HepG2 (cell line): ENCODE data around the gene HCFC1R1. TPM values are rescaled to one million over a fixed set of nuclear protein-coding genes. Genes with fewer than 3 reads are reported as not detected.

Experiments
- AGO2 ChIP-seq: fragments of 200-400 bp; formaldehyde crosslinking; optimal IDR thresholded peaks from 2 replicates; pipeline ENCODE3; 2017; ENCODE audit warnings: mild to moderate bottlenecking, low read depth, low read length, moderate library complexity
- ARID3A ChIP-seq: IDR thresholded peaks from 2 replicates; pipeline ENCODE4 v1.6.1; 2012; ENCODE audit warnings: low read depth, low read length, improper control_type of control experiment
- FOXA3 ChIP-seq: IDR thresholded peaks from 2 replicates; pipeline ENCODE4 v1.6.1; 2016; ENCODE audit warnings: missing genetic modification reagents, missing compliant biosample characterization
- GLI4 ChIP-seq: sonication (generic); formaldehyde crosslinking; IDR thresholded peaks from 2 replicates; pipeline ENCODE4 v1.5.1; 2020; ENCODE audit warnings: missing genetic modification reagents, mild to moderate bottlenecking, moderate library complexity, borderline replicate concordance
- HMG20A ChIP-seq: IDR thresholded peaks from 2 replicates; pipeline ENCODE4 v1.6.1; 2016; ENCODE audit warnings: borderline replicate concordance
- MAFF ChIP-seq: IDR thresholded peaks from 2 replicates; pipeline ENCODE4 v1.6.1; 2011; ENCODE audit warnings: low read depth, low read length, improper control_type of control experiment
- NPAS2 ChIP-seq: sonication (generic); formaldehyde crosslinking; IDR thresholded peaks from 2 replicates; pipeline ENCODE4 v1.8.0; 2022; ENCODE audit warnings: mild to moderate bottlenecking, missing genetic modification reagents, borderline replicate concordance
- NR2F1 ChIP-seq, 2 experiments: fragments of 450-650 bp in 1 of 2; formaldehyde crosslinking in 1 of 2; IDR thresholded peaks; 2 replicates each; pipeline versions ENCODE4 v1.5.0 to v1.6.1; 2016 to 2020; ENCODE audit warnings: mild to moderate bottlenecking in 1 of 2, missing compliant biosample characterization in 1 of 2, missing genetic modification reagents in 1 of 2, moderate library complexity in 1 of 2
- PAWR ChIP-seq: sonication (generic); formaldehyde crosslinking; IDR thresholded peaks from 2 replicates; pipeline ENCODE4 v1.4.0; 2020; ENCODE audit warnings: missing genetic modification reagents, mild to moderate bottlenecking, borderline replicate concordance
- POLR2A ChIP-seq, 2 experiments: IDR thresholded peaks; 2 replicates each; pipeline ENCODE4 v1.6.1; 2011; ENCODE audit warnings: low read depth in 2 of 2, low read length in 2 of 2, mild to moderate bottlenecking in 1 of 2, moderate library complexity in 1 of 2; ENCODE audit not compliant: insufficient read depth in 1 of 2
- RAD51 ChIP-seq: fragments of 450-650 bp; IDR thresholded peaks from 2 replicates; pipeline ENCODE4 v1.6.1; 2016; ENCODE audit warnings: borderline replicate concordance
- SAFB2 ChIP-seq: sonication (generic); formaldehyde crosslinking; IDR thresholded peaks from 2 replicates; pipeline ENCODE4 v1.5.1; 2020; ENCODE audit warnings: missing genetic modification reagents, low read depth, mild to moderate bottlenecking, borderline replicate concordance
- SALL2 ChIP-seq: sonication (generic); formaldehyde crosslinking; IDR thresholded peaks from 2 replicates; pipeline ENCODE4 v1.8.1; 2023; ENCODE audit warnings: mild to moderate bottlenecking, missing genetic modification reagents, inconsistent platforms
- SMARCE1 ChIP-seq: fragments of 450-650 bp; IDR thresholded peaks from 2 replicates; pipeline ENCODE4 v1.6.1; 2017; ENCODE audit warnings: borderline replicate concordance
- STAT6 ChIP-seq: sonication (generic); formaldehyde crosslinking; IDR thresholded peaks from 2 replicates; pipeline ENCODE4 v1.4.0; 2020; ENCODE audit warnings: missing genetic modification reagents, mild to moderate bottlenecking, borderline replicate concordance
- ZNF138 ChIP-seq: sonication (generic); formaldehyde crosslinking; IDR thresholded peaks from 2 replicates; pipeline ENCODE4 v1.5.0; 2020; ENCODE audit warnings: mild to moderate bottlenecking, low read depth, missing genetic modification reagents
- ZNF224 ChIP-seq: sonication (generic); formaldehyde crosslinking; IDR thresholded peaks from 2 replicates; pipeline ENCODE4 v1.5.0; 2020; ENCODE audit warnings: mild to moderate bottlenecking, missing genetic modification reagents
- ZNF441 ChIP-seq: sonication (generic); formaldehyde crosslinking; IDR thresholded peaks from 2 replicates; pipeline ENCODE4 v1.7.0; 2021; ENCODE audit warnings: missing genetic modification reagents, borderline replicate concordance
- ZNF547 ChIP-seq: sonication (generic); formaldehyde crosslinking; IDR thresholded peaks from 2 replicates; pipeline ENCODE4 v1.5.1; 2020; ENCODE audit warnings: mild to moderate bottlenecking, missing genetic modification reagents
- ZNF563 ChIP-seq: sonication (generic); formaldehyde crosslinking; IDR thresholded peaks from 2 replicates; pipeline ENCODE4 v1.8.0; 2022; ENCODE audit warnings: mild to moderate bottlenecking, moderate library complexity, missing genetic modification reagents
- ZNF792 ChIP-seq: IDR thresholded peaks from 2 replicates; pipeline ENCODE4 v1.6.1; 2016
- polyA plus RNA-seq, 8 experiments: library from polyadenylated mRNA; depleted of rRNA in 3 of 8; stranded (reverse) in 7 of 8; unstranded in 1 of 8; fragments of >200 nt; fragmentation: Illumina TruSeq in 4 of 8; extraction: Trizol in 4 of 8; gene quantifications; 2 replicates each; pipeline versions ENCODE4 v1.2.1 to v1.2.3, GENCODE V29; 2011 to 2016; ENCODE audit warnings: low read depth in 4 of 8, missing spikeins in 1 of 8, mixed read lengths in 1 of 8; ENCODE audit not compliant: insufficient read depth in 1 of 8
- total RNA-seq, 5 experiments: library from RNA; depleted of rRNA; stranded (reverse); fragments of >200 nt; fragmentation: Illumina TruSeq; extraction: Trizol; gene quantifications; 2 replicates each; pipeline ENCODE4 v1.2.3, GENCODE V29; 2016; ENCODE audit warnings: low read depth in 1 of 5
- TF ChIP-seq, protein P1 (sequence below): sonication (generic); formaldehyde crosslinking; IDR thresholded peaks from 2 replicates; pipeline ENCODE4 v1.4.0; 2020; ENCODE audit warnings: missing genetic modification reagents, mild to moderate bottlenecking, borderline replicate concordance
- TF ChIP-seq, protein P2 (sequence below): IDR thresholded peaks from 2 replicates; pipeline ENCODE4 v1.6.1; 2016; ENCODE audit warnings: low read depth, borderline replicate concordance

HCFC1R1 gene
- total and polyA plus RNA-seq, 2 of the 13 experiments (the other 11 are each of a cell fraction or from before 2014, with no cell fraction given) = 13.8 to 16.1 TPM

GRCh38 chr16:3065069-3065741 lies 41.5 kb upstream of the HCFC1R1 start, which contains the start of gene IL32 (continued):
- TF ChIP-seq STAT6 (peak; percentile 54; the same call in 1 of the 2 replicates), POLR2A (IDR thresholded peaks at IDR 0.05; ENCODE audit: insufficient read depth in 1 of 2, low read depth in 2 of 2, low read length in 2 of 2) (peak; percentile 72 to 75), NR2F1 (CRISPR knock-in tag; IDR thresholded peaks at IDR 0.05) (peak; percentile 32 to 48; a peak in 3 of 4 replicates), ZNF224 (CRISPR knock-in tag) (0 out of 2 replicates have a peak, but pooled peaks have one; percentile 32), AGO2 (no peak), SAFB2 (CRISPR knock-in tag) (peak; percentile 80), ZNF792 (CRISPR knock-in tag) (no peak), MAFF (0 out of 2 replicates have a peak, but pooled peaks have one; percentile 23), PAWR (CRISPR knock-in tag) (no peak), HMG20A (CRISPR knock-in tag) (peak; percentile 45; the same call in 1 of the 2 replicates), ZNF563 (CRISPR knock-in tag) (0 out of 2 replicates have a peak, but pooled peaks have one; percentile 6), GLI4 (CRISPR knock-in tag) (peak; percentile 85; the same call in 1 of the 2 replicates), ARID3A (no peak), NPAS2 (CRISPR knock-in tag) (no peak), ZNF138 (no peak), SALL2 (CRISPR knock-in tag) (no peak), ZNF441 (CRISPR knock-in tag) (no peak), RAD51 (no peak), SMARCE1 (no peak), FOXA3 (CRISPR knock-in tag) (peak; percentile 45), ZNF547 (CRISPR knock-in tag) (no peak; the same call in 1 of the 2 replicates)
- TF ChIP-seq, protein P1, sequence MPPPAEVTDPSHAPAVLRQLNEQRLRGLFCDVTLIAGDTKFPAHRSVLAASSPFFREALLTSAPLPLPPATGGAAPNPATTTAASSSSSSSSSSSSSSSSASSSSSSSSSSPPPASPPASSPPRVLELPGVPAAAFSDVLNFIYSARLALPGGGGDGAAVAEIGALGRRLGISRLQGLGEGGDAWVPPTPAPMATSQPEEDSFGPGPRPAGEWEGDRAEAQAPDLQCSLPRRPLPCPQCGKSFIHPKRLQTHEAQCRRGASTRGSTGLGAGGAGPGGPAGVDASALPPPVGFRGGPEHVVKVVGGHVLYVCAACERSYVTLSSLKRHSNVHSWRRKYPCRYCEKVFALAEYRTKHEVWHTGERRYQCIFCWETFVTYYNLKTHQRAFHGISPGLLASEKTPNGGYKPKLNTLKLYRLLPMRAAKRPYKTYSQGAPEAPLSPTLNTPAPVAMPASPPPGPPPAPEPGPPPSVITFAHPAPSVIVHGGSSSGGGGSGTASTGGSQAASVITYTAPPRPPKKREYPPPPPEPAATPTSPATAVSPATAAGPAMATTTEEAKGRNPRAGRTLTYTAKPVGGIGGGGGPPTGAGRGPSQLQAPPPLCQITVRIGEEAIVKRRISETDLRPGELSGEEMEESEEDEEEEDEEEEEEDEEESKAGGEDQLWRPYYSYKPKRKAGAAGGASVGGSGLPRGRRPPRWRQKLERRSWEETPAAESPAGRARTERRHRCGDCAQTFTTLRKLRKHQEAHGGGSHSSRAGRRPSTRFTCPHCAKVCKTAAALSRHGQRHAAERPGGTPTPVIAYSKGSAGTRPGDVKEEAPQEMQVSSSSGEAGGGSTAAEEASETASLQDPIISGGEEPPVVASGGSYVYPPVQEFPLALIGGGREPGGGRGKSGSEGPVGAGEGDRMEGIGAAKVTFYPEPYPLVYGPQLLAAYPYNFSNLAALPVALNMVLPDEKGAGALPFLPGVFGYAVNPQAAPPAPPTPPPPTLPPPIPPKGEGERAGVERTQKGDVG (CRISPR knock-in tag) = no peak
- TF ChIP-seq, protein P2, sequence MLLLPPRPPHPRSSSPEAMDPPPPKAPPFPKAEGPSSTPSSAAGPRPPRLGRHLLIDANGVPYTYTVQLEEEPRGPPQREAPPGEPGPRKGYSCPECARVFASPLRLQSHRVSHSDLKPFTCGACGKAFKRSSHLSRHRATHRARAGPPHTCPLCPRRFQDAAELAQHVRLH (CRISPR knock-in tag) = no peak
